ENCODE results near the gene DMTF1. TPM values are rescaled to one million over a fixed set of nuclear protein-coding genes. Genes with fewer than 3 reads are reported as not detected.
"Not testable (repeated sequence)": the region's sequence is repeated elsewhere in the genome, so short reads cannot be mapped to it uniquely, and the experiment has no call there.

Gene DMTF1
- total RNA-seq, 3 donors from 2014 or later: 39.7 to 45.5 (median 43.7) TPM

DNA sequence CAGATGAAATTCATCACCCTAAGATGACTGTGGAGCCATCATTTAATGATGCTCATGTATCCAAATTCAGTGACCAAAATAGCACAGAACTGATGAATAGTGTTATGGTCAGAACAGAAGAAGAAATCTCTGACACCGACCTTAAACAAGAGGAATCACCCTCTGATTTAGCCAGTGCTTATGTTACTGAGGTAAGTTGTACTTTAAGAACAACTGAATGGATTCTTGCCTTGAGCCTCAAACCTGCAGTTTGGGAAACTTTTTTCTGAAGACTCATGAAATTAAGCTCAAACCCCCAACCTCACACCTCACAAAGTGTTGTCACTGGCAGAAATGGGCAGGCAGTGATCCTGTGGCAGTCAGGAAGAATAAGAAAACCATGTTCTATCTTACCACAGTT lies 41.7 kb downstream of the DMTF1 start:
- no peak overlapping the region for H3K4me3 Mint-ChIP-seq
- H3K9me3 Mint-ChIP-seq: no peaks in the 10 kb centered on the region
- peaks cover 31% of the 10 kb centered on the region for H3K4me1 Mint-ChIP-seq (ENCODE audit: low read depth)
- DNase-seq (no peak), ATAC-seq (no peak)
- no peaks in the 10 kb centered on the region for H3K27me3 Mint-ChIP-seq (ENCODE audit: low read depth)
- peaks cover 57% of the 10 kb centered on the region for H3K36me3 Mint-ChIP-seq (ENCODE audit: insufficient read depth)

DNA sequence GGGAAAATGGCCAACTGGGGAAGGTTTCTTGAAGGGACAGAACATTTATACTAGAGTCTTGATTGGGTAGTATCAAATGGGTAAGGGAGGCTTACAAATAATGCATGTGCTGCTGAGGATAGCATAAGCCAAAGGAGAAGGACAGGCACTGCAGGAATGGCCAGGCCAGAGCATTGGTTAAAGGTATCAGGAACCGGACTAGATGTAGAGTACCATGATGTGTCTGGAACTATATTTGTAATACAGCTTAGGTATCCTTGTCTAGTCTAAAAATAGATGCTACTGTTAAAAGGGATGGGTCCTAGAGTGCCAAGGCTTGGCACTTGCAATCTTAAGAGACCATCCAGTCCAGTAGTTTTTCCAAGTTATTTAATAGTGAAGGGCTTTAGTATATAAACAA lies 47.0 kb downstream of the DMTF1 start:
- Mint-ChIP-seq H3K9me3 (peaks cover 13% of the 10 kb centered on the region), H3K4me1 (ENCODE audit: low read depth) (peaks cover 59% of the 10 kb centered on the region), H3K4me3 (no peak overlapping the region), H3K27me3 (ENCODE audit: low read depth) (no peaks in the 10 kb centered on the region), H3K36me3 (ENCODE audit: insufficient read depth) (peaks cover 60% of the 10 kb centered on the region)
- ATAC-seq: no peak
- no peak for DNase-seq

DNA sequence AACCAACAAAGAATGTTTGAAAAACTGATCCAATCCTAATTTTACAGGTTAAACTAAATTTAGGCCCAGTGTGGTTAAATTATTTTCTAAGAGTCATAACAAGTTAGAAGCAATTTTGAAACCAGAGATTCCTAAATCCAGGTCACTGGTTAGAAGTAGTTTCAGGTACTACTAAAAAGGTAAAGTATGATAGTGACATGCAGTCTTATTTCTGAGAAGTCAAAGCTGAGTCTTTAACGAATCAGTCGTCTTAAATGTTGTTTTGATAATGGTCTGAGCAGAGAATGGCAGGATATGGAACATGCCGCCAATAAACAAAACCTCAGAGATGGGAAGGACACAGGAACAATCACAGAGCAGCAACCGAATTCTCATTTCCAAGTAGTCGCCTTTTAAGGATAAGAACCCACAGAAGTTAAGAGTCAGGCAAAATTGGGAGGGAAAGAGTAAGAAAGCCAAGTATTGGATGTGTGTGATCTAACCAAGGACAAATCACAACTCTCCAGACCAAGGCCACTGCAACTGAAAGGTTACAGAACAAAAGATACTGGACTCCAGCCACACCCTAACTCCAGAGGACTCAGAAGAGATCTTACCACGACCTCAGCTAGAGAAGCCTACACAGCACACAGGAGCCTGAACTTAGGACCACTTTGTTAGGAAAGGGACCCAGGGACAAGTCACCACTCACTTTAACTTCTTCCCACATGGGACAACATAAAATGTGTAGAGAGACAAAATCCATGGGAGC lies 47.6 kb downstream of the DMTF1 start:
- ATAC-seq (no peak), DNase-seq (no peak)
- peaks cover 59% of the 10 kb centered on the region for H3K36me3 Mint-ChIP-seq (ENCODE audit: insufficient read depth)
- H3K4me3 Mint-ChIP-seq: no peak overlapping the region
- H3K9me3 Mint-ChIP-seq: peaks cover 14% of the 10 kb centered on the region
- peaks cover 61% of the 10 kb centered on the region for H3K4me1 Mint-ChIP-seq (ENCODE audit: low read depth)
- no peaks in the 10 kb centered on the region for H3K27me3 Mint-ChIP-seq (ENCODE audit: low read depth)

DNA sequence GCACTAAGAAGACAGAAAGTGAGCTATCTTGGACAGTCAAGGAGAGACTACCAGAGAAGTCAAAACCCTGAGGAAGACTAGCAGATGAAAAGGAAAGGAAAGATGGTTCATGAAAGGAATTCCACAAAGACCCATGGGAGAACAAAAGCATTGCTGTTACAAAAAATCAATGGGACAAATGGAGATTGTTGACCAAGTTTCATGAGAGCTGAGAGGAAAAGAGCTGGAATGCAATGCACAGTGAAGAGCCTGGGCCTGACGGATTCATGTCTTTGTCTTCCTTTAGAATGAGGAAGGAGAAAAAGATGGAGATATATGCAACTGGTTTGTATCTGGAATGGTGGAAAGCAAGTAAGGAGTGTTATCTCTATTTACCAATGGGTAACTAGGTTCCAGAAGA lies 50.0 kb downstream of the DMTF1 start:
- Mint-ChIP-seq H3K9me3 (peaks cover 27% of the 10 kb centered on the region), H3K36me3 (ENCODE audit: insufficient read depth) (peaks cover 61% of the 10 kb centered on the region), H3K27me3 (ENCODE audit: low read depth) (no peaks in the 10 kb centered on the region), H3K4me1 (ENCODE audit: low read depth) (peaks cover 61% of the 10 kb centered on the region), H3K4me3 (no peak overlapping the region)
- DNase-seq: no peak
- no peak for ATAC-seq

DNA sequence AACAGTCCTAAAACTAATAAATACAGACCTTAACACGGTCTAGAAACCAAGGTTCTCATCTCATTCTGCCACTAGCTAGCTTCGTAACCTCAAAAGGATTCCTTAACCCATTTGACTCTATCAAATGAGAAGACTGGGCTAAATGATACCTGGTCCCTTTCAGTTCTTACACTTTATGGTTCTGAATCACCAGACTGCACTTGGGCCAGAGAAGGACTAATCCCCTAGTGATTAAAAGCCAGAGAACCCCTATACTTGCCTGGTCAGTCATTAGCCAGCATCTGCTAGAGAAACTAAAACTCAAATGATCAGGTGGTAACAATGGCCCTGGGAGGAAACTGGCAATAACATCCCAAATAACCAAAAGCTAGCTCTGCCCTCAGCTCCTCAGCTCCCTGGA lies 50.5 kb downstream of the DMTF1 start:
- Mint-ChIP-seq H3K9me3 (peaks cover 27% of the 10 kb centered on the region), H3K36me3 (ENCODE audit: insufficient read depth) (peaks cover 60% of the 10 kb centered on the region), H3K4me3 (no peak overlapping the region), H3K4me1 (ENCODE audit: low read depth) (peaks cover 63% of the 10 kb centered on the region), H3K27me3 (ENCODE audit: low read depth) (no peaks in the 10 kb centered on the region)
- ATAC-seq: no peak
- no peak for DNase-seq

DNA sequence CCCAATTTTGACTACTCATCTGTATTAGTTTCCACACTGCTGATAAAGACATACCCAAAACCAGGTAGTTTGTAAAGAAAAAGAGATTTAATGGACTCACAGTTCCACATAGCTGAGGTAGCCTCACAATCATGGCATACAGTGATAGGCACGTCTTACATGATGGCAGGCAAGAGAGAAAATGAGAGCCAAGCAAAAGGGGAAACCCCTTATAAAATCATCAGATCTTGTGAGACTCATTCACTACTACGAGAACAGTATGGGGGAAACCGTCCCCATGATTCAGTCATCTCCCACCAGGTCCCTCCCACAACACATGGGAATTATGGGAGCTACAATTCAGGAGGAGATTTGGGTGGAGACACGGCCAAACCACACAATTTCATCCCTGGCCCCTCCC lies 51.7 kb downstream of the DMTF1 start:
- H3K4me3 Mint-ChIP-seq; H3K27me3 Mint-ChIP-seq (ENCODE audit: low read depth); DNase-seq: not testable (repeated sequence)
- Mint-ChIP-seq H3K9me3 (peaks cover 27% of the 10 kb centered on the region), H3K4me1 (ENCODE audit: low read depth) (peaks cover 67% of the 10 kb centered on the region), H3K36me3 (ENCODE audit: insufficient read depth) (peaks cover 57% of the 10 kb centered on the region)
- peak; percentile 45 to 59 for ATAC-seq

DNA sequence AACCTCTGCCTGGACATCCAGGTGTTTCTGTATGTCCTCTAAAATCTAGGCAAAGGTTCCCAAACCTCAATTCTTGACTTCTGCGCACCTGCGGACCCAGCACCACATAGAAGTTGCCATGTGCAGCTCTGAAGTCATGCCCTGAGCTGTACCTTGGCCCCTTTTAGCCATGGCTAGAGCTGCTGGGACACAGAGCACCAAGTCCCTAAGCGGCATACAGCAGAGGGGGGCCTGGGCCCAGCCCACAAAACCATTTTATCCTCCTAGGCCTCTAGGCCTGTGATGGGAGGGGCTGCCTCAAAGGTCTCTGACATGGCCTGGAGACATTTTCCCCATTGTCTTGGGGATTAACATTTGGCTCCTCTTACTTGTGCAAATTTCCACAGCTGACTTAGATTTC lies 52.7 kb downstream of the DMTF1 start:
- no peak for ATAC-seq
- Mint-ChIP-seq H3K36me3 (ENCODE audit: insufficient read depth) (peaks cover 57% of the 10 kb centered on the region), H3K27me3 (ENCODE audit: low read depth) (no peaks in the 10 kb centered on the region), H3K4me3 (no peak overlapping the region), H3K9me3 (peaks cover 27% of the 10 kb centered on the region), H3K4me1 (ENCODE audit: low read depth) (peaks cover 65% of the 10 kb centered on the region)
- DNase-seq: no peak

DNA sequence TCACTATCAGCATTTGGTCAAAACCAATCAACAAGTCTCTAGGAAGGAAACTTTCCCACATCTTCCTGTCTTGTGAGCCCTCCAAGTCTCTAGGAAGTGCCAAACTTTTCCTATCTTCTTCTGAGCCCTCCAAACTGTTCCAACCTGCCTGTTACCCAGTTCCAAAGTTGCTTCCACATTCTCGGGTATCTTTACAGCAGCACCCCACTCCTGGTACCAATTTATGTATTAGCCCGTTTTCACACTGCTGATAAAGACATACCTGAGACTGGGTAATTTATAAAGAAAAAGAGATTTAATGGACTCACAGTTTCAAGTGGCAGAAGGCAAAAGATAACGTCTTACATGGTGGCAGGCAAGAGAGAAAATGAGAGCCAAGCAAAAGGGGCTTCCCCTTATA lies 53.4 kb downstream of the DMTF1 start:
- Mint-ChIP-seq H3K36me3 (ENCODE audit: insufficient read depth) (peaks cover 52% of the 10 kb centered on the region), H3K9me3 (peaks cover 27% of the 10 kb centered on the region), H3K4me1 (ENCODE audit: low read depth) (peaks cover 65% of the 10 kb centered on the region)
- H3K27me3 Mint-ChIP-seq (ENCODE audit: low read depth); H3K4me3 Mint-ChIP-seq; DNase-seq; ATAC-seq: not testable (repeated sequence)

DNA sequence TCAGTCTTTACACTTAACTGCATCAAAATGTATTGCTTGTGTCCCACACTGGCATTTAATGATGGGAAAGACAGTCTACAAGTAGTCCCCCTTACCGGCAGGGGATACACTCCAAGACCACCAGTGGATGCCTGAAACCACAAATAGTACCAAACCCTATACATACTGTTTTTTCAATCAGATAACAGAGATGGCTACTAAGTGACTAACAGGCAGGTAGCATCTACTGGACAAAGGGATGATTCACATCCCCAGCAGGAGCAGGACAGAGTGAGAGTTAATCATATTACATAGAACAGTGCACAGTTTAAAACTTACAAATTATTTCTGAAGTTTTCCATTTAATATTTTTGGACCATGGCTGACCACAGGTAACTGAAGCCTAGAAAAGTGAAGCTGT lies 54.1 kb downstream of the DMTF1 start:
- DNase-seq: no peak
- H3K4me1 Mint-ChIP-seq (ENCODE audit: low read depth): peaks cover 66% of the 10 kb centered on the region
- no peak overlapping the region for H3K4me3 Mint-ChIP-seq
- H3K36me3 Mint-ChIP-seq (ENCODE audit: insufficient read depth): peaks cover 52% of the 10 kb centered on the region
- no peak for ATAC-seq
- H3K9me3 Mint-ChIP-seq: peaks cover 27% of the 10 kb centered on the region
- no peaks in the 10 kb centered on the region for H3K27me3 Mint-ChIP-seq (ENCODE audit: low read depth)

DNA sequence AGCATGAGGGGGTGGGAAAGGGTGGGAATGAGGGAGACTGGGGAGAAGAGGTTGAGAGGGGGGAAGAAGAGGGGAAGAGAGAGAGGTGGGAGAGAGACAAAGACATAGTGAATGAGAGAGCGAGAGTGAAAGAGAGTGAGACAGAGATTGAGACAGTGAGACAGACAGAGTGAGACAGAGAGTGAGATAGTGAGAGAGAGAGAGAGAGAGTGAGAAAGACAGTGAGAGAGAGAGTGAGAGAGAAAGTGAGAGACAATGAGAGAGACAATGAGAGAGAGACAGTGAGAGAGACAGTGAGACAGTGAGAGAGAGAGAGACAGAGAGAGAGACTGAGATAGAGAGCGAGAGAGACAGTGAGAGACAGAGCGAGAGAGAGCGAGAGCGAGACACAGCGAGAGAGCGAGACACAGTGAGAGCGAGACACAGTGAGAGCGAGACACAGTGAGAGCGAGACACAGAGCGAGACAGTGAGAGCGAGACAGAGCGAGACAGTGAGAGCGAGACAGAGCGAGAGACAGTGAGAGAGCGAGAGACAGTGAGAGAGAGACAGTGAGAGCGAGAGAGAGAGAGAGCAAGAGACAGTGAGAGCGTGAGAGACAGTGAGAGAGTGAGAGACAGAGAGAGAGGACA lies 57.2 kb downstream of the DMTF1 start:
- ATAC-seq (no peak), DNase-seq (no peak)
- Mint-ChIP-seq H3K27me3 (ENCODE audit: low read depth) (no peaks in the 10 kb centered on the region), H3K4me3 (peak overlapping the region; percentile 16), H3K9me3 (peaks cover 13% of the 10 kb centered on the region), H3K36me3 (ENCODE audit: insufficient read depth) (peaks cover 39% of the 10 kb centered on the region), H3K4me1 (ENCODE audit: low read depth) (peaks cover 70% of the 10 kb centered on the region)

DNA sequence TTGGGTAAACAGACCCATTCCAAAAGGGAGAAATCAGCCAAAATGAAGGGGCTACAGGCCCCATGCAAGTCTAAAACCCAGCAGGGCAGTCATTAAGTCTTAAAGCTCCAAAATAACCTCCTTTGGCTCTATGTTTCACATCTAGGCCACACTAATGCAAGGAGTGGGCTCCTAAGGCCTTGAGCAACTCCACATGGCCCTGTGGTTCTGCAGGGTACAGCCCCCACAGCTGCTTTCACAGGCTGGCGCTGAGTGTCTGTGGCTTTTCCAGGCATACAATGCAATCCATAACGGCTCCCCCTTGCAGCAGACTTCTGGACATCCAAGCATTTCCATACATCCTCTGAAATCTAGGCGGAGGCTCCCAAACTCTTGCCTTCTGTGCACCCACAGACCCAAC lies 58.3 kb downstream of the DMTF1 start:
- peaks cover 10% of the 10 kb centered on the region for H3K9me3 Mint-ChIP-seq
- no peak overlapping the region for H3K4me3 Mint-ChIP-seq
- peaks cover 35% of the 10 kb centered on the region for H3K36me3 Mint-ChIP-seq (ENCODE audit: insufficient read depth)
- no peaks in the 10 kb centered on the region for H3K27me3 Mint-ChIP-seq (ENCODE audit: low read depth)
- no peak for ATAC-seq
- no peak for DNase-seq
- peaks cover 77% of the 10 kb centered on the region for H3K4me1 Mint-ChIP-seq (ENCODE audit: low read depth)

DNA sequence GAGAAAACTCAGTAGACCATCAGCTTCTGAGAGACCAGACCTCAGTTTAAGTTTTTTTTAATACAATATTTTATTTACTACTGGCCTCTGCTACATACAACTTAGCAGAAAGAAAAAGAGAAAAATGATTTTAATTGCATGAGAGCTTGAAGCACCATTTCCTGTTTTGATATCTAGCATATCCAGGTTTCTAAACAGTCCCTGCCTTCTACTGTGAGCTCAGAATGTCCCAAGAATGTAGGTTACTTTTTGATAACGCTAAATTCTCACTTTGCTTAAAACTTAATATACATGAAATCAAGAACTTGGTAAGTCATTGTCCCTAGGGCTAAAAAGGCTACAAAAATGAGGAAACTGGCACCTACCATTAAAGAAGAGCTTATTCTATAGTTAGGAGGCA lies 60.2 kb downstream of the DMTF1 start:
- ATAC-seq (no peak), DNase-seq (no peak)
- Mint-ChIP-seq H3K4me1 (ENCODE audit: low read depth) (peaks cover 92% of the 10 kb centered on the region), H3K4me3 (peak overlapping the region; percentile 73), H3K9me3 (no peaks in the 10 kb centered on the region), H3K27me3 (ENCODE audit: low read depth) (no peaks in the 10 kb centered on the region), H3K36me3 (ENCODE audit: insufficient read depth) (peaks cover 25% of the 10 kb centered on the region)

DNA sequence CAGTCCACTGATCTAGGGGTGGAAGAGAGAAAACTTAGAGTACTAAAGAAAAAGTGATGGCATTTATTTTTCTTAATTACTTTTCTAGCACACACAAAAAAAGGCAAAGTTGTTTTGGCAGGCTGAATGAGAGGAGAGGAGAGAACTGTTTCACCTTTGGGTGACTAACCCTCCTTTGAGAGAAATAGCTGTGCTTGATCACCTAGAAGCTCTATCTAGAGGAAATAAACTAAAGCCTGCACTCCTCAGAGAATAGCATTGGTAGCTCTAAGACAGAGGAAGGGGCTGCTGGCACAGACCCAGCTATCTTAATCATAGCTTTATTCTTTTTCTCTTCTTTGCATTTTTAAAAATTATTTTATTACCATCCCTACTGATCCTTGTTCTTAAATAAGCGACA lies 61.0 kb downstream of the DMTF1 start:
- H3K4me3 Mint-ChIP-seq: peak overlapping the region; percentile 73
- H3K9me3 Mint-ChIP-seq: no peaks in the 10 kb centered on the region
- H3K36me3 Mint-ChIP-seq (ENCODE audit: insufficient read depth): peaks cover 19% of the 10 kb centered on the region
- peaks cover 91% of the 10 kb centered on the region for H3K4me1 Mint-ChIP-seq (ENCODE audit: low read depth)
- no peaks in the 10 kb centered on the region for H3K27me3 Mint-ChIP-seq (ENCODE audit: low read depth)
- no peak for ATAC-seq
- DNase-seq: no peak

DNA sequence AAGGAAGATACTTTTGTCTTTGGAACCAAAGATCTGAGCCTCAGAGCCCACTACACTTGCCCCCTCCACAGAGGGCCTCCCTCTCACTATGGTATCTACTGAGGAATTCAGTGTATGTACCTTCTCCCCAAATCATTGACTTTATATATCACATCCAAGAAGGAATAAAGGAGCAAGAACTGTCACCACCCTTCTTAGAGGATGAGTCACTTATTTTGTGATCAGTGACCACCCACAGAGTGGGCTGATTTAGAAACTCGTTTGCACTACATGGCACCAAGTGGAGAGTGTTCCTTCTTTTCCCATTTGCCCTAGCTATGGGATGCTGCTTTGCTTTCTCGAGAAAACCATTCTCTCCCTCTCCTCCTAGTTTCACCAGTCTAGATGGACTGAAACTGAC lies 61.6 kb downstream of the DMTF1 start:
- no peaks in the 10 kb centered on the region for H3K9me3 Mint-ChIP-seq
- no peak for DNase-seq
- peaks cover 16% of the 10 kb centered on the region for H3K36me3 Mint-ChIP-seq (ENCODE audit: insufficient read depth)
- H3K27me3 Mint-ChIP-seq (ENCODE audit: low read depth): no peaks in the 10 kb centered on the region
- no peak for ATAC-seq
- peaks cover 91% of the 10 kb centered on the region for H3K4me1 Mint-ChIP-seq (ENCODE audit: low read depth)
- peak overlapping the region; percentile 57 for H3K4me3 Mint-ChIP-seq

DNA sequence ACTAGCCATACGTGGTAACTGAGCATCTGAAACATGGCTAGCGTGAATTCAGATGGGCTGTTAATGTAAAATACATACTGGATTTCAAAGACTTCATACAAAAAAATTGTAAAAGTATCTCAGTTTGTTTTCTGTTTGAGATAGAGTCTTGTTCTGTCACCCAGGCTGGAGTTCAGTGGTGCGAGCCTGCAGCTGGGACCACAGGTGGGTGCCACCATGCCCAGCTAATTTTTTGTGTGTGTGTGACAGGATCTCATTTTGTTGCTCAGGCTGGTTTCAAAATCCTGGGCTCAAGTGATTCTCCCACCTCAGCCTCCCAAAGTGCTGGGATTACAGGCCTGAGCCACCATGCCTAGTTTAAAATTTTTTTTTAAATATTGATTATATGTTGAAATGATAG lies 62.8 kb downstream of the DMTF1 start:
- DNase-seq (no peak), ATAC-seq (no peak)
- no peaks in the 10 kb centered on the region for H3K9me3 Mint-ChIP-seq
- no peak overlapping the region for H3K4me3 Mint-ChIP-seq
- no peaks in the 10 kb centered on the region for H3K27me3 Mint-ChIP-seq (ENCODE audit: low read depth)
- peaks cover 8% of the 10 kb centered on the region for H3K36me3 Mint-ChIP-seq (ENCODE audit: insufficient read depth)
- peaks cover 81% of the 10 kb centered on the region for H3K4me1 Mint-ChIP-seq (ENCODE audit: low read depth)
